Fibroblast of lung (primary cell): ENCODE measurements around the gene DDR2.

Source experiments
- EZH2 ChIP-seq: IDR thresholded peaks from 2 replicates; pipeline ENCODE4 v1.5.1; 2012; ENCODE audit warnings: low read length, control low read depth, mild to moderate bottlenecking; ENCODE audit errors: missing control alignments
- TF ChIP-seq, protein P1 (sequence below), 2 donors: IDR thresholded peaks in 1 of 2; conservative IDR thresholded peaks in 1 of 2; 1 replicate in 1 of 2; 2 replicates in 1 of 2; pipeline ENCODE4 v1.5.1; 2011 to 2012; ENCODE audit warnings: low read length in 2 of 2, control low read depth in 1 of 2, inconsistent platforms in 1 of 2, low read depth in 1 of 2, mild to moderate bottlenecking in 1 of 2

DNA sequence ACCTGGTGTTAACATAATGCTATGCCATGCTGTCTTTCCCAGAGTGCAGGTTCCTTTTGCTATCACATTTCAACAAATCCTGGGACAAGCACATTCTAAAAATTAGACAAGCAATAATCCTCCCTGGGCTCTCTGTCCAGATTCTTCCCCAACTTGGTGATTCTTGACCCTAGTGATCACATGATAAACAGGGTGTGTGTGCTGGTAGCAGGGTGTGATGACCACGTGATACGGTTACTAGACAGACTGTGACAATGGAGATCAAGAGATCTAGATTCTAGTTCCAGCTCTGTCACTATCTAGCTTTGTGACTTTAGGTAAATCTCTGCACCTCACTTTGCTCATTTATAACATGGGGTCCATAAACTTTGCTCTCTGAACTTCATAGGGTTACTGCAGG, 96.3 kb downstream of the DDR2 start:
- TF ChIP-seq, protein P1, sequence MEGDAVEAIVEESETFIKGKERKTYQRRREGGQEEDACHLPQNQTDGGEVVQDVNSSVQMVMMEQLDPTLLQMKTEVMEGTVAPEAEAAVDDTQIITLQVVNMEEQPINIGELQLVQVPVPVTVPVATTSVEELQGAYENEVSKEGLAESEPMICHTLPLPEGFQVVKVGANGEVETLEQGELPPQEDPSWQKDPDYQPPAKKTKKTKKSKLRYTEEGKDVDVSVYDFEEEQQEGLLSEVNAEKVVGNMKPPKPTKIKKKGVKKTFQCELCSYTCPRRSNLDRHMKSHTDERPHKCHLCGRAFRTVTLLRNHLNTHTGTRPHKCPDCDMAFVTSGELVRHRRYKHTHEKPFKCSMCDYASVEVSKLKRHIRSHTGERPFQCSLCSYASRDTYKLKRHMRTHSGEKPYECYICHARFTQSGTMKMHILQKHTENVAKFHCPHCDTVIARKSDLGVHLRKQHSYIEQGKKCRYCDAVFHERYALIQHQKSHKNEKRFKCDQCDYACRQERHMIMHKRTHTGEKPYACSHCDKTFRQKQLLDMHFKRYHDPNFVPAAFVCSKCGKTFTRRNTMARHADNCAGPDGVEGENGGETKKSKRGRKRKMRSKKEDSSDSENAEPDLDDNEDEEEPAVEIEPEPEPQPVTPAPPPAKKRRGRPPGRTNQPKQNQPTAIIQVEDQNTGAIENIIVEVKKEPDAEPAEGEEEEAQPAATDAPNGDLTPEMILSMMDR (conservative IDR thresholded peaks at IDR 0.05 in 1 of 2, IDR thresholded peaks at IDR 0.05 in 1 of 2; ENCODE audit: low read depth in 1 of 2, low read length in 2 of 2) = no peak
- no peak for TF ChIP-seq EZH2
